Smooth muscle cell of the brain vasculature (primary cell): ENCODE results near the gene DMBT1.

ENCODE experiments used
- DNase-seq: peaks from one replicate; pipeline ENCODE4 v3.0.0-alpha.2; 2012; ENCODE audit warnings: low read depth, low spot score

Gene DMBT1

DNA sequence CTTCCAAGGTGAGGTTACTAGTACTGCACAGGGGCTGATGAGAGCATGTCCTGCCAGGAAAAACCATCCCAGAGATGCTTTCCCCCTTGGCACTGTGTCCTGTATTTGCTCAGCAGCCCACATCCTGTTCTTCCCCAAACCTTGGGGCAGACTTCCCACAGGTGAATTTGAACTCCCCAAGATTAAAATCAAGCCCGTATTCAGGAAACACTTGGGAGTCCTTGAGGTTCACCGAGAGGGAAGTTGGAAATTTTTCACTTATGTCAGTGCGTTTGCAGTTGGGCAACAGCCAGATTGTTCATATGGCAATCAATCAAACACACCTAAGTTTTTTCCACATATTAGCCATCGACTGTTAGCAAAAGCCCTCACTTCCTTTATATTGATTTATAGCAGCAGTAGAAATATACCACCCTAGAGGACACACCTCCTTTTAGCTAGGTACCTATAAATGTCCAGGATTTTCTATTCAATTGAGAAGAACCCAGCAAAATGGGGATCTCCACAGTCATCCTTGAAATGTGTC, at the start of gene DMBT1:
TSS of gene DMBT1 (plus strand) at position 476 of the 526 bp plus-strand sequence. CDS start at position 493, 17 bp downstream.
- DNase-seq, result no peak

DNA sequence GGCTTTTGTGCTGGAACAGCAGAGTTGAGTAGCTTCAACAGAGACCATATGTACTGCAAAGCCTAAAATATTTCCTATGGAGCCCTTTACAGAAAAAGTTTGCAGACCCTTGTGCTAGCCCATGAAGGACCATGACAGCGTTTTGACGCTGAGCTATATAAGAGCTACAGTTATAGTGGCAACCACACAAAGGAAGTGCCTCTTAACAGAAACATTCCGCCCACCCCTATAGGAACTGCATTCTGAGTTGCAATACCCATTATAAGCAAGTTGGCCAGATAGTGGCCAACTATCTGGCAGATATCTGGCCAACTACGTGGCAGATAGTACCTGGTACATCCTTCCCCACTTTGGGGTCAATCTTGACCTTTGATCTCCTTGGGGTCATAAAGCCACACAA, 47.5 kb upstream of the DMBT1 start:
- DNase-seq, result no peak

DNA sequence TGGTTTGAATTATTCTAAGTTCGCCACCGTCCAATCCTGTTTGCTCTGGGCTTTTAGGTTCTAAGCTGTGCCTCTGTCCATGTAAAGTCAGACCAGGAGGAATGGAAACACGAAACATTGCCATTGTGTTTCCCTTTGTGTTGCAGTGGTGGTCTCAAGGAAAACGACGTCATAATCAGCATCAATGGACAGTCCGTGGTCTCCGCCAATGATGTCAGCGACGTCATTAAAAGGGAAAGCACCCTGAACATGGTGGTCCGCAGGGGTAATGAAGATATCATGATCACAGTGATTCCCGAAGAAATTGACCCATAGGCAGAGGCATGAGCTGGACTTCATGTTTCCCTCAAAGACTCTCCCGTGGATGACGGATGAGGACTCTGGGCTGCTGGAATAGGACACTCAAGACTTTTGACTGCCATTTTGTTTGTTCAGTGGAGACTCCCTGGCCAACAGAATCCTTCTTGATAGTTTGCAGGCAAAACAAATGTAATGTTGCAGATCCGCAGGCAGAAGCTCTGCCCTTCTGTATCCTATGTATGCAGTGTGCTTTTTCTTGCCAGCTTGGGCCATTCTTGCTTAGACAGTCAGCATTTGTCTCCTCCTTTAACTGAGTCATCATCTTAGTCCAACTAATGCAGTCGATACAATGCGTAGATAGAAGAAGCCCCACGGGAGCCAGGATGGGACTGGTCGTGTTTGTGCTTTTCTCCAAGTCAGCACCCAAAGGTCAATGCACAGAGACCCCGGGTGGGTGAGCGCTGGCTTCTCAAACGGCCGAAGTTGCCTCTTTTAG, 46.3 kb upstream of the DMBT1 start:
- no peak for DNase-seq

DNA sequence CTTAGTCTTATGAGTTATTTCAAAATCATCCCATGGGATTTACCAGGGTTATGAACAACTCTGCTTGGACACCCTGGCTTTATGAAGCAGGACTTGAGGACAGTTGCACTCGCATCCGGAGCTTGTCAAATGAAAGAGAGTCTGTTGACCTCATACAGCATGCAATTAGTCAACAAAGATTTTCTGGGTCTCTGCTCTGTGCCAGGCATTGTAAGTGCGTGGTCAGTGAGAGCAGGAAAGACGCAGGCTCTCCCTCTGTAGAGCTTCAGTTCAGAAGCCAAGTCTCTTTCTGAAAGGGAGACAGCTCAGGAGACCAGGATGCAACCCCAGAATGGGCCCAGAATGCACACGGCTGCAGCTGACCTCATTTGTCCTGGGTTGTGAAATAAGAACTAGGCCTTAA, 45.5 kb upstream of the DMBT1 start:
- DNase-seq, result no peak

DNA sequence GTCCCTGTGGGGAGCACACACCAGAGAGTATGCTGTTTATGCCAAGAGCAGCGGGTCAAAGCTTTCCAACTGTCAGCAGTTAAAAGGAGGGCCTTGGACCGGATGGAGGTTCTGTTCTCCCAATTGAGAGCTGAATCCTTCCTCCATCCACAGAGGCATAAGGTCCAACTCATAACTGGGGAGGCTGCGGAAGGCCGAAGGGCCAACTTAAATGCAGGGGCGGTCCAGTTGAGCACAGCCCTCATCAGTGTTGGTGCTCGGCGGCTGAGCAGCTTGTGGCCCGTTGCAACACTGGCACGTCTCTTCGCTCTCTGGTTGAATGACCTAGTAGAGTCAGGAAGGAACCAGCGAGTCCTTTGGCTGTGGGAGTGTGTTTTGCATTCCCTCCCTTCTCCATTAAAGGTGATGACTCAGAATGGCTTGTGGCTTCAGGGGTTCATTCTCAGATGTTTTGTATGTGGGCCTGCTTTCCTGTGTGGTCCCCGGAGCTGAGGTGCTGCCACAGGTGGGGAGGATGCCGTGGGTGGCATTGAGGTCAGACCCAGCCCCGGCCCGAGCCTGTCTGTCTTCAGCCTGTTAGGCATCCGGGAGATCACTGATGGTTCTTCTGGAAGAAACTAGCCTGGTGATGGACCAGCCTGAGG, 44.8 kb upstream of the DMBT1 start:
- no peak for DNase-seq

DNA sequence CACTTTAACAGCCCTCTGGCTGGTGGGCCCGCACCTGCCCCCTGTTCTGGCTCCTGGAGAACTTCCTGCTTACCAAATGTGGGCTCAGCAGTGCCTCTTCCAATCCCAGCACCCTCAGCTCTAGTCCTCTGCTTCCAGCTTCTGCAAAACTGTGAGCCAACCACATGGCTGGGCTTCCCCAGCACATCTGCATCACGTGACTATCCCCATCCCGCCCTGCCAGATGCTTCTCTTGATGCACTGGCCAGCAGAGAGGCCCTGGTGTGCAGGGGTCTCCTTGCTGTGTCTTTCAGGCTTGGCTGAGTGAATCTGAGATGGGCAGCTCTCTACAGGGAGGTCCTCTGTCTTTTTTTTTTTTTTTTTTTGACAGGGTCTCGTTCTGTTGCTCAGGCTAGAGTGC, 43.8 kb upstream of the DMBT1 start:
- no peak for DNase-seq

DNA sequence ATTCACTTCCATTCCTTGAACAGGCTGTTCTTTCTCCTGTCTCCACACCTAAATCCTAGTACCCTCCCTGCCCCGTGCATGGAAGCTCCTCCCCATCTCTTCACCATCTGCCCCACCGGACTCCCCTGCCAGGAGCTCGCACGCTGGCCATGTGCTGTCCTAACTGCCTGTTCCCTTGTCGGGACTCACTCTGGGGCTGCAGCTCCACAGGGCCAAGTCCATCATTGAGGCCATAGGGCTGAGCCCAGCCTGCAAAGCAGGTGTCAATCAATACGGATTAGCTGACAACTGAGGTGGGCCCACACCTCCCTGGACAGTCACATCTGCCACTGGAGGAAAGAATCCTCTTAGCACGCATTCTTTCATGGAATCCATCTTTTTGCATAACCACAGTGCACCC, 41.4 kb upstream of the DMBT1 start:
- DNase-seq, result no peak

DNA sequence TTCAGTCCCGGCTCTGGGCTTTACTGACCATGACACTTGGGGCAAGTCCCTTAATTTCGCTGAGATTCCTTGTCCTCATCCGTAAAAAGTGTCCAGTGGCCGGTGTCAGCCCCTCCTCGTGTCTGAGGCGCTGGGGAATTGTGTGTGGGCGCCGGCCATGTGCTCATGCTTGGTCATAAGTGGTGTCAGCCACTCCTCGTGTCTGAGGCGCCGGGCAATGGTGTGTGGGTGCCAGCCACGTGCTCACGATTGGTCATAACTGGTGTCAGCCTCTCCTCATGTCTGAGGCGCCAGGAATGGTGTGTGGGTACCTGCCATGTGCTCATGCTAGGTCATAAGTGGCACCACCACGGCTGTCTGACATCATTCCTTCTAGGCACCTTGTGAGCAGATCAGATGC, 40.7 kb upstream of the DMBT1 start:
- no peak for DNase-seq

DNA sequence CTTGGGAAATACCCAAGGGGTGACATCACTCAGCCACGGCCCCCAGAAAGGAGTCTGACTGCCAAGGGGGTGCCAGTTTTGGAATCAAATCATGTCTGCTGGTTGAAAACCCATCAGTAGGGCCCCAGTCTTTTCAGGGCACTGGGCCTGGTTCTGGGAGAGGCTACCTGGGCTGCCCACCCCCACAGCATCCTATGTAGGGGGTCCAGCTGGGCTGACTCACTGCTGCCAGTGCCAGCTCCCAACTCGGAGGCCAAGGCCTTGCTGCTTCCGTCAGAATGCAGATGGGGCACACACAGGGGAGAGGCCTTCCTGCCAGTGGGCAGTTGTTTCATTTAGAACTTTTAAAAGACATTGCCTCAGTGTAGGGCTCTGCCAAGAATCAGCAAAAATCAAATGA, 39.5 kb upstream of the DMBT1 start:
- no peak for DNase-seq

DNA sequence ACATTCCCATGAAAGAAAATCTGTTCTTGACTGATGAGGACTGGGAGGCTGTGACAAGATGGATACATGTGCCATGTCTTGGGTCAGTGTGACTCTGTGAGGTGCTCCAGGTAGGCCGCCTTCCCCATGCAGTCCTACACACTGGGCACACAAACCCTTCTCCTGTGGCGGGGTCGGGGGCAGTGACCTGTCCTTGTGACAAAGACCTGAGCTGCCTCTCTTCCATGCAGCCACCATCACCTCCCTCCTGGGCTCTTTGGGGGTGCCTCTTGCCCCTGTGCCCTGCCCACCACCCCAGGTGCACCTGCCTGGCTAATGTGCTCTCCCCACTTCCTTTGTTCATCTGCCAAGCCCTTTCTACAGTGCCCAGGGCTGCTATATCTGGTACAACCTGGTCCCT, 35.7 kb upstream of the DMBT1 start:
- DNase-seq, result no peak

DNA sequence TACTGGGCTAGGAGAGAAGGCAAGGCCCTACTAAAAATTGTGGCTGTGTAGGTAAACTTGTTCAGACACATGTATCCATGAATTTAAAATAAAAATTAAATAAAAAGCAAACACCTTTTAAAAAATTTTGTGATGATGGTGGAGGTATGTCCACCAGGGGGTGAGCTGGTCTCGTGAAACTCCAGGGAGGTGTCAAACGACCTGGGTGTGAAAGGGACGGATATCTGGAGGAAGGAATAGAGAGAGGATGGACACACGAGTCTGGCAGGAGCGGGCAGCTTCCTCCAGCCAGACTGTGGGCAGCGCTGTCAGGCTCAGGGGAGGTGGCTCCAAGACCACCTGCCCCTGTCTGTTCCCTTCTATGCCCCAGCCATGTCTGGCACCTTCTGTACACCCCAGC, 34.8 kb upstream of the DMBT1 start:
- DNase-seq, result no peak

DNA sequence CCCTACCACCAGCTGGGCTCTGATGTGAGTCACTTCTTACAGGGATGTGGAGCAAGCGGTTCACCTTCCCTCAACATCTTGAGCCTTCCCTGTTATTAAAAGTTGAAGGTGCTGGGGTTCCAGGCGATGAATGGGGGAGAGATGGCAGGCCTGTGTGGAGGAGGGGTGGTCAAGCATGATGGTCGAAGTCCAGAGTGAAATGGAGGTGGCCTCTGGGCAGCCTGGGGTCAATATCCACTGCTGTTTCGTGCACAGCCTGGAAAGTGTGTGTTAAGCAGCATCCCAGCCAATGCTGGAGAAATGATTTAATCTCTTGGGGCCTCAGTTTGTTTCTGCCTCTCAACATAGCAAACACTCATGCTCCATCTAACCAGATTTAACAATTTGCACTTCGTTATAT, 33.7 kb upstream of the DMBT1 start:
- DNase-seq, result no peak

DNA sequence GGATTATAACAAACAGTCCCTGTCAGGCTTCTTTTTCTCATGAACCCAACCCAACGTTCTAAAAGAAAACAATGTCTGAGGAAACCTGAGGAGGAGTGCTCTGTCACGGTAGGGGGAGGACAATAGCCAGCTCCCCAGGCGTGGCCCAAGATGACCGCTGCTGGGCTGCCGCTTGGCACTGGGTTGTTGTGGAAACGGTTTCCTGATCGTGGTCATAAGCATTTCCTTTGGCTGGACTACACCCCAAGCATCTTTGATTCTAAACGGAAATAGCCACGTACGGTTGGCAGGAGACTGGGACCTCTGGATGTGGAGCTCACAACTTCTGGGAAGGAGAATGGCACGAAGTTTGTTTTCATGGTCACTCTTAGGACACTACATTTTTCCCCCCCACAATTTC, 30.4 kb upstream of the DMBT1 start:
- DNase-seq, result no peak

DNA sequence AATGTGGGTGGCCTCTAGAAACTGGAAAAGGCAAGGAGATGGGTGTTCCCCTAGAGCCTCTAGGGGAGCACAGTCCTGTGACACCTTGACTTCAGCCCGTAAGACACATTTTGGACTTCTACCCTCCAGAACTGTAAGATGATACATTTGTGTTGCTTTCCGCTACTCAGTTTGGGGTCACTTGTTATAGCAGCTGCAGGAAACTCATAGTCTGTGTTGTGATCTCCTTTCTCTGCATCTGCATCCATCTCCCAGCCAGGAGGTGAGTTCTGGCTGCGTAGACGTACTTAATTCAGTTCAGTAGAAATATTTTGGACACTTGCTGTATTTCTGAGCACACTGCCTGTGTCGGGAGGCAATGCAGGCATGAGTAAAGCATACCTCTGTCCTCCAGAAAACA, 29.3 kb upstream of the DMBT1 start:
- no peak for DNase-seq

DNA sequence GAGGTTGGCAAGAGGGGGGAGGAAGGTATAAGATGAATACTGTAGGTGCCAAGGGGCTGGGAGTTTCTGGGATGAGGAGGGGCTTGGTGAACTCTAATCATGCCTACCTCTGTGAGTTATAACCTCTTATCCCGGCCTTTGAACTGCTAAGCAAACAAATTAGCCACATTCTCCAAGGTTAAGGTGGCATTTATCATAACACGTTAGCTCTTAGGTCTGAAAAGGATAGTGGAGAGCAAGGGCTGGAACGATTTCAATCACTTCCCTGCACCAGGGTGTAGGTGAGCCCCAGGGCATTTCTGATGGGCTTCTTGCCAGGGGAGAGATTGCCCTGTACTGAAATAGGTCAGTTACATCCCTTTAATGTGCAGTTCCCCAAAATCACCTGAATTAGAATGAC, 28.6 kb upstream of the DMBT1 start:
- no peak for DNase-seq

DNA sequence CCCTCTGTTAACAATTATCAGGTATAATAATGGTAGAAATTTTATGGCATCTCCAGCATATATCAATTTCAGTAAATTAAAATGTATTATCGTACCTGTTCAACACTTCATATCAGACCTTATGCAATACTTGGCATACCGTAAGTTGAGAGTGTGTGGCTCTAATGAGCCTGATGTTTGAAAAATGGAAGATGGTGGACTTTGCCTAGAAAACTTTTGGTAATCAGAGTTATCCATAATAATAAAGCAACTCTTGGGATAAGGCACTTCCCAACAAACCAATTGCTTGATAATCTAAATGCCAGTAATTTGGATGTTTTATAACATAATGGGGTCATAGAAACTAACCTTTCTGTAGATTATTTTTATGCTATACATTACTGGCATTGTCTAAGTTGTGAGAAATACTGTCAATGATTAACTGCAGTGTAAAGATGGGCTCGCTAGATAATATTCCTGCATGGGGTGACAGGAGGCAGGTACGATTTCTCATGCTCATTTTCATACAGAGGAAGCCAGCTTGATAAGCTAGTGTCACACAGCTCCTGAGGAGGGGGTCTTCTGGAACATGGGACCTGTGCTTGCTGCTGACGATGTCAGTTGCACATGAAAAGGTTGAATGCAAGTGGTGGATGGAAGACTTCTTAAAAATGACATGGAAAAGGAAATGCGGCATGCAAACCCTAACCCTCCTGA, 27.8 kb upstream of the DMBT1 start:
- DNase-seq, result no peak

DNA sequence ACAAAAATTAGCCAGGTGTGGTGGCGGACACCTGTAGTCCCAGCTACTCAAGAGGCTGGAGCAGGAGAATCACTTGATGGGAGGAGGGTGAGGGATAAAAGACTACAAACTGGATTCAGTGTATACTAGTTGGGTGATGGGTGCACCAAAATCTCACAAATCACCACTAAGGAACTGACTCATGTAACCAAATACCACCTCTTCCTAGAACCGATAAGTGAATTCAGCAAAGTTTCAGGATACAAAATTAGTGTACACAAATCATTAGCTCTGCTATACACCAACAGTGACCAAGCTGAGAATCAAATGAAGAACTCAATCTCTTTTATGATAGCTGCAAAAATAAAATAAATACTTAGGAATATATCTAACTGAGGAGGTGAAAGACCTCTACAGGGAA, 23.0 kb upstream of the DMBT1 start:
- DNase-seq, result no peak

DNA sequence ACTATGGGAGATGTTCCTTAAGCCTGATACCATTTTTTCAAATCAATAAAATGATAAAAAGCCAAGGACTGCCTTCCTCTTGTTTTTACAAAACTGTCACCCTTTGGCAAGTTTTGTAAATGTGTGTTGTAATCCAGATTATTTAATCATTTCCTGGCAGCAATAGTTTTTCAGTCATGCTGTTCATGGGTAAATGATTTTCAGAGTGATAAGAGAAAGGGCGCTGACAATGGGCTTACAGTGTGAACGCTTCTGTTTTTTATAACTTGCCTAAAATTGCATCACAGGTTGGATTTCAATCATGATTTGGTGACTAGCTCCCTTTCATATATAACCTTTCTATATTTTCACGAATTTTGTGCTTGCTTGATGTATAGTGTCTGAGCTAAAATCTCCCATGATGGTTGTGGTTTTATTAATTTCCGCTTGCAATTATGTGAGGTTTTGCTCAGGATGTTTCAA, 19.0 kb upstream of the DMBT1 start:
- DNase-seq, result no peak

DNA sequence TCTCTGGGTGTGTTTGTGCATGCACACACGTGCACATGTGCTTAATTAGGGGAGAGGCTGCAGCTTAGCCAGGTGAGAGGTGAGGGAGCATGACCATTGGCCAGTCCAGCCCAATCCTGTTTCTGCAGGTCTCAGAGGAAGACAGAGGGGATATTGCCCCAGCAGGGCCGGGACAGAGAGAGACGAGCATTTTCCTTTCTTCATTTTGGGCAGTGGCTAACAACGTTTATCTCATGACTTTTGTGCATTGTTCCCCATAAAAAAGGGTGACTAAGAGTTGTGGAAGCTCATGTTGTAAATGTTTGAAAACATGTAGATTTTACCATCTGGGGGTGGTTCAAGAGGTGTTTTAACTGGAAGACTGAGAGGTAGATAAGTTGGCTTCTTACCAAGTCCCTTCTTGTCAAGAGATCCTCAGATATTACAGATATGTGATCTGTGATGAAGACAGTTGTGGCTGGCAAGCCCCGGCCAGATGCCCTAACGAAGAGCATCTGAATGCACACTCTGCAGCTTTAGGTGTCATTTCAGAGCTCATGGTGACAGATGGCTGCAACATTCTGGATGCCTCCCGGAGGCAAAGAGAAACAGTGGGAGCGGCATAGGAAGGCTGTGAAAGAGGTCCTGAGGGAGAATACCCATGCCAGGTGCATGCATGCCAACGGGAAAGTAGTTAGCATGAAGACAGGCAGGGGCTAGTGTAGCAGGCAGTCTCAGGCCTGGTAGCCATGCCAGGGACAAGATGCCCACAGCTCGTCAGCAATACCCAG, 16.7 kb upstream of the DMBT1 start:
- no peak for DNase-seq

DNA sequence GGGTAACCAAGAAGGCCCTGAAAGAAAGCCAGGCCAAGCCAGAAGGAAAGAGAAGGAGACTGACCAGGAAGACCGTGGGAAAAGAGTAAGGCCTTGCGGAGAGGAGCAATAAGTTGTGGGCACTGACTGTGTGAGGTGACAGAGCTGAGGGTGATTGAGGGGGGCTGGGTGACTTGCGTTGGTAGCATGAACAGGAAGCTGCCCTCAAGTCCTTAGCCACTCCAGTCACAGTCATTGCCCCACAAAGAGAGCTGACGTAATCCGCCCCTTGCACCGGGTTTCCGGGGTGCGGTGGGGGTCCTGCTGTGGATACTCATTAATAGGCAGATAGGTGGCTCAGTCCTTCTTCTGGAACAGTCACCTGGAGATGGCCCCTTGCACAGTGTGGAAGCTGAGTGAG, 16.1 kb upstream of the DMBT1 start:
- no peak for DNase-seq

DNA sequence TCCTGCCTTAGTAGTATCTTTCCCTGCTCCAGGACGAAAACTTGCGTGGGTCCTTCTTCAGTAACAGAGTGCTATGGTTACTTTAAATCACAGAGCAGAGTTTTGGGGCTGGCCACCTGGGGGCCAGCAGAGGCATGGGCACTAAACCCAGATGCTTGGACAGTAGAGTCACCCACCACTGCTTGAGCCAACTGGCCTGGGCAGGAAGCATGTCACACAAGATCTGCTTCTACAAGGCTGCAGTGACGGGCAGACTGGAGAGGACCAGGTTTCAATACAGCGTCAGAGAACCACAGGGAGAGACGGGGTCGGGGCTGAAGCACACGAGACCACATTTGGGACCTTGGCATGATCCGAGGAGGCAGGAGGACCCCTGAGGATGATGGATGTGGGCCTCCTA, 14.3 kb upstream of the DMBT1 start:
- no peak for DNase-seq
